GM18498 (cell line): ENCODE data around the gene ZBTB21.

Source experiments
- ATAC-seq: cut with Tn5 transposase; IDR thresholded peaks from one replicate; pipeline ENCODE4 v1.9.1; 2021; ENCODE audit warnings: mild to moderate bottlenecking, moderate library complexity; ENCODE audit not compliant: unreplicated experiment

Gene ZBTB21

DNA sequence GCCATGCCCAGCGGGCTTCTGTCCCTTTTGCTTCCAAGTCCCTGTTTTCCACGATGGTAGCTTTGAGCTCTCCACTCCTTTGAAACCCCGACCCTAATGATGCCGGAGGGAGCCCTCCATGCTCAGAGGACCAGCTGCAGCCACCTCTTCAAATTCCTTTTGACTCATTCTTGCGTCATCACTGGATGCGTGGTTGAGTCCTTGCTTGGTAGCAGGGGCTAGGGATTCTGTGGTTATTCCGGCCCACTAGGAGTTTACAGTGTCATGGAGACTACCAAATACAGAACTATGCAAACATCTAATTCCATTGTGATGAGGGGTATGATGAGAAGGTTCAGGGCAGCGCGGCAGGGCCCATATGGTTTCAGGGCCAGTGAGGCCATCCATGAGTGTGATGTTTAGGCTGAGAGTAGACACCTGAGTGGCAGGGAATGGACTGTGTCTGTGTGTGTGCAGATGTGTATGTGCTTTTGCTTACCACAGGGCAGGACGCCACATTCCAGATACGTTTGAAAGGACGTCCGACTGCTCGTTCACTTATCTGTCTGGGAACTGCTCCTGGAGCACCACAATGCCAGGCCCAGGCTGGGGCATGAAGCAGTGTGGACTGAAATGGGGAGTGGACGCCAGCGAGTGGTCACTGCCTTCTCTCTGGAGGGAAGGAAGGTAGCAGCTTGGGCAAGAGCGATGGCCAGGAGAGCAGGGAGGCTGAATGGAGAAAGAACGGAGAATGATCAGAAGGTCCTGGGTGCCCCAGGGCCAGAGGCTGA lies 30.4 kb upstream of the ZBTB21 start:
- ATAC-seq: no peak

DNA sequence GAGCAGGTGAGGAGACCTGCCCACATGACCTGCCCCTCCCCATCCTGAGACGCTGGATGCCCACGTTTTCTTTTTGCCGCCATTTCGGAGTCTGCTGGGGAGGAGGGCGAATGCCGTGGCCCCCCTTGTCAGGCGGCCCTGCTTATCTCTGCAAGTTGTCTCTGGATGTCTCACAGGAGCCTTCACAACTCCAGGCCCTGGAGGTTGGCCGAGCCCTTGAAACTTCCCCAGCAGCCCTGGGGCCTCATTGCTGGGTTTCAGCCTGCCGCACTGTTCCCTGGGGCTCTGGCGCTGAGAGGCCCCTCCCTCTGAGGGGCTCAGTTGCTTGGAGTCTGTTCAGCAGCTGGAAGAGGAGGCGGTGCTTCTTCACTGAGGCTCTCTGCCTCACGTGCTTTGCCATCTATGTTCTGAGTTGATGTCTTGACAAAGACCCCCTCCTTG lies 29.8 kb upstream of the ZBTB21 start:
- no peak for ATAC-seq

DNA sequence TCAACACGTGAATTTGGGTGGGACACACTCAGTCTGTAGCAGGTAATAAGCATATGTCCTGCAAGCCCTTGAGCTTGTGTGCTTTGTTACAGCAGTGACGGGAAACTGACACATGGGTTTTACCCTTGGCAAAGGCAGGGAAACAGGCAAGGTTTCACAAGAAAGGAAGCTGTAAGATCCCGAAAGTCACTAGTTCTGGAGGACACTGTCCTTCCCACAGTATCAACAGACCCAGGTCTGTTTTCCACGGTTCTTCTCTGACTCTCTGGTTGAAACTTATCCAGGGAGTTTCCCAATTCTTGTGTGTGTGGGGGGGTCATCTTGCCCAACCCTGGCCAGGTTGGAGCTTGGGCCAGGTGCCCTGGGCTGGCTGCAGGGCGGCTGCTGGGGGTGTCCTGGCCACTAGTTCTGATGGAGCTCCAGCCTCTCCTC lies 29.3 kb upstream of the ZBTB21 start:
- no peak for ATAC-seq

DNA sequence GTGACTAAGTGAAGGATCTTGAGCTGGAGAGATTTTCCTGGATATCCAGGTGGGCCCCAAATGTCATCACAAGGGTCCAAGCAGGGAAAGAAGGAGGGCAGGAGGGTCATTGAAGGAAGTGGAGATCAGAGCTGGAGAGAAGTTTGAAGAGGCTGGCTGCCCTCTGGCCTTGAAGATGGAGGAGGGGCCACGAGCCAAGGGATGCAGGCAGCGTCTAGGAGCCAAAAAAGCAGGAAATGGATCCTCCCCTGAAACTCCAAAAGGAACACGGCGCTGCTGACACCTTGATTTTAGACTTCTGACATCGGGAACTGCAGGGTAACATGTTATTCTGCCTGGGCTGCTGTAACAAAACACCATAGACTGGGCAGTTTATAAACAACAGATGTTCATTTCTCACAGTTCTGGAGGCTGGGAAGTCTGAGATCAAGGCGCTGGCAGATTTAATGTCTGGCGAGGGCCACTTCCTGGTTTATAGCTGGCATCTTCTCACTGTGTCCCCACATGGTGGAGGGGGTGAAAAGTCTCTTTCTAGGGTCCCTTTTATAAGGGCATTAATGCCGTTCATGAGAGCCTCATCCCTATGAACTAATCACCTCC lies 28.8 kb upstream of the ZBTB21 start:
- ATAC-seq: no peak

DNA sequence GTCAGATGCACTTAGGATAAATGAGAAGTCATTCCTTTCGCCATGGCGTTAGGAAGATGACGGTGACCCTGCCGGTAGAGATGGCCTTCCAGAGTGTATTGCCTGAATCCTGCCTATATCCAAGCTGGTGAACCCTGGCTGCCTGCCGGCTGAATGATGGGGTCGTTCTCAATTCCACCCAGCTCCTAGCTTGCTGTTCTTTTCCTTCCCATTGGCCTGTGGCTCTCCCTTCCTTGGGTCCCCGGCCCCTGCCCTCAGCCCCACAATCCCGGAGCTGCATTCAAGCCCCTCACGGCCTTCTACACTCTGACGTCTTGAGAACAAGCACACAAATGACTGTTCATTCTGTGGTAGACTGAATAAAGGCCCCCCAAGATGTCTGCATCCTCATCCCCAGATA lies 28.2 kb upstream of the ZBTB21 start:
- no peak for ATAC-seq

DNA sequence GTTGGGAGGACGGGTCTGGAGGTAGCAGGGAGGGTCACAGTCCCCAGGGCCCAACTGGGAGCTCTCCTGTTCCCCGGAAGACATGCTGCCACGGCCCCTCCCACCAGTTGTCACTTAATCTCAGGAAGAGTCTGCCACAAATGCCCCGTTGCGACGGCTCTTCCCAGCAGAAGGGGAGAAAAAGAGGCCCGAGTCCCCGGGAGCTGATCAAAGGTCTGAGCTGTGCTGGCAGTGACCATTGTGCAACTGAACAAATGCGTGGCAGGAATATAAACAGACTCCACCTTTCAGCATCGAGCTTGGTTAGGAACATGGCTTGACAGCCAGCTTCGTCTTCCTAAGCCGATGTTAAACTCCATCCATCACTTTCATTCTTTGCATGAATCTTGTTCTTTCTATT lies 27.8 kb upstream of the ZBTB21 start:
- ATAC-seq: no peak

GRCh38 chr21:42037516-42037915 lies 27.4 kb upstream of the ZBTB21 start:
- ATAC-seq: no peak

- no peak for ATAC-seq
Observed at GRCh38 chr21:42036313-42036712, 26.2 kb upstream of the ZBTB21 start.

- no peak for ATAC-seq
Observed at GRCh38 chr21:42032968-42033367, 22.8 kb upstream of the ZBTB21 start.

- ATAC-seq: no peak
Observed at GRCh38 chr21:42032266-42032665, 22.1 kb upstream of the ZBTB21 start.

GRCh38 chr21:42031816-42032215 lies 21.7 kb upstream of the ZBTB21 start:
- no peak for ATAC-seq

DNA sequence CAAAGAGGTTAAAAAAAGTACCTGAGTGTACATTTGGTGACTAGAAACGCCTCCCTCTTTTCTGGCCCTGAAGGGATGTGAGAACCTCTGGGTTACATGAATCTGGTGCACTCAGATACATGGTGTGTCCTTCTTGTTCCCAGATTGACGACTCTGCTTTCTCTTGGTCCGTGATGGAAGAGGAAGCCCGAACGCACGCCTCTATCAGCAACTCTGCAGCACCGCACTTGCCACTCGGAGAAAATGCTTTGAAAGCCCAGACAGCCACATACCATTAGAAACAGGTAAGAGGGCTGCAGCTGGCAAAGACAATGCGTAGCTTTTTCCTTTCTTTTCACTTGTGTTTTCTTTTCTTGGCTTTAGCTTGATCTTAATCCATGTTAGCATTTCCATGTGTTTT lies 21.1 kb upstream of the ZBTB21 start:
- no peak for ATAC-seq

- no peak for ATAC-seq
Observed at GRCh38 chr21:42030311-42030710, 20.2 kb upstream of the ZBTB21 start.

DNA sequence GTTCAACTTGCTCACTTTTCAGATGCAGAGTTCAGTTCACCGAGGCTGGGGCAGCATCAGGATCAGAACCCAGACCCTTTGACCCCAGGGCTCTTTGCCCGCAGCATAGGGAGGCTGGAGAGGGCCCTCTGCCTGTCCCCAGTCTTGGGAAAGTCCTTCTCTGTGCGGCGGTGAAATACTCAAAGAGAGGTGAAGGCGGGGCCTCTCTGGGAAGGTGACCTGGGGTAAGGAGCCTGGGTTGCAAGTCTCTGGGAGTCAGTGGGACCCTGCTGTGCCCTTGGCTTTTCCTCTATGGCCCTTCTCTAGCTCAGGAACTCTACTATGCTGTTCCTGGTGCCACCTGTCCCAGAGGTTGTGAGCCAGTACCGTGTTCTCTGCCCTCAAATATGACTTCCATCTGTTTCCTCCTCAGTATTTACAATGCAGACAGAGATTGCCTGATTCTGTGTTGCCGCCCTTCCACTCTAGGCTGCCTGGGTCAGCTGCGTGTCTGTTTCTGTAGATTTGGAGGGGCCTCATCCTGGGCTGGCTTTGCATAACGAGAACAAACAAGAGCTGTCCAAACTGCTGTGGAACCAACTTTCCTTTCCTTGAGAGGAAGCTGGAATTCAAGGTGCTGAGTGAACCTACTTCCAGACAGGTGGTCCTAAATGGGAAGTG lies 18.7 kb upstream of the ZBTB21 start:
- ATAC-seq: no peak

DNA sequence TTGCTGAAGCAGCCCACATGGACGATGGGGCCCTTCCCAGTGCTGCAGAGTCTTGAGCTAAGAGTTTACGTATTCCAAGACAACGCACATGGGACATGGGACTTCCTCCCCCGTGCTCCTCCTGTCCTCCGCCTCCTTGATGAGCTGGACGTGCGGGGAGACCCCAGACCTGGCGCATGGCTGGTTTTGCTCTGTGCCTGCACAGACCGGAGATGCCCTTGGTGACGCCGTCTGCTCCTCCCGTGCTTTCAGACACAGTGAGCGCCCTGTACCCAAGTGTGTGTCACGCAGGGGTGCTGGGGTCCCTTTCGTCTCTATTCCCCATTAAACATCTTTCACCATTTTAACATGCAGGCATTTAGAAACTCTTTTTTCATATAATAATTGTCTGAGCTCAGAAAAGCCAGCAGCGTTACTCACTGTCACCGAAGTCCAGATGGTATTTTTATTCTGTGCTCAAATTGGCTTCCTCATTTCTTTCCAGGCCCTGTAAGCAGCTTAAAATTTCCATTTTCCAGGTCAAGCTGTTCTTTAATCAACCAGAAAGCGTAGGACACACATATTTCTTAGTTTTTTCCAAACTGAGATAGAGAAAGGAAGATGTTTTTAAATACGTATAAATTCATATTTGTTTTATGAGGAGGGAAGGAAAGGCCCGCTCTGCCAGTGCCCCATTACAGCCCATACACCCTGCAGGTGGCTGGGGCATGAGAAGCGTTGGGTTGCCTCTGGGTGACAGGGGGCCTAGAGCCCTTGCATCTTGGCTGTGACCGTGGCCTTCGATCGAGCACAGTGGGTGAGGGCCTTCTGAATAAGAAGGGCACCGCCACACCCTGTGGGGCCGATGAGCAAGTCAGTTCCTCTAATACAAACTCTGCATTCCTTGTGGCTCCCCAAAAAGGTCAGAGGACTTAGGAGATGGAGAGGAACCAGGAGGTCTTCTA lies 17.9 kb upstream of the ZBTB21 start:
- ATAC-seq: no peak

DNA sequence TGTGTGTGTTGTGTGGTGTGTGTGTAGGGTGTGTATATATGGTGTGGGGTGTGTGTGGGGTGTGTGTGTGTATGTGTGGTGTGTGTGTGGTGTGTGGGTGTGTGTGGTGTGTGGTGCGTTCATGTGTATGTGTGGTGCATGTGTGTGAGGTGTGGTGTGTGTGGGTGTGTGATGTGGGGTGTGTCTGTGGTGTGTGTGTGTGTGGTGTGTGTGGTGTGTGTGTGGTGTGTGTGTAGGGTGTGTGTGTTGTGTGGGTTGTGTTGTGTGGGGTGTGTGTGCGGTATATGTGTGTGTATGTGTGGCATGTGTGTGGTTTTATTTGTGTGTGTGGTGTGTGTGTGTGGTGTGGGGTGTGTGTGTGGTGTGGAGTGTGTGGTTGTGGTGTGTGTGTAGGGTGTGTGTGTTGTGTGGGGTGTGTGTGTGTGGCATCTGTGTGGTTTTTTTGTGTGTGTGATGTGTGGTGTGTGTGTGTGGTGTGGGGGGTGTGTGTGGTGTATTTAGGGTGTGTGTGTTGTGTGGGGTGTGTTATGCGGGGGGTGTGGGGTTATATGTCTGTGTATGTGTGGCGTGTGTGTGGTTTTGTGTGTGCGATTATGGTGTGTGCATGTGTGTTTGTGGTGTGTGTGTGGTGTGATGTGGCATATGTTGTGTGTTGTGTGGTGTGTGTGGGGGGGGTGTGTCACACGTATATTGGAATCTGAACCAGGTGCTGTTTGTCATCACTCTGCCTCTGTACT lies 17.1 kb upstream of the ZBTB21 start:
- ATAC-seq: no peak

- no peak for ATAC-seq
Observed at GRCh38 chr21:42026082-42026435, 15.9 kb upstream of the ZBTB21 start.

DNA sequence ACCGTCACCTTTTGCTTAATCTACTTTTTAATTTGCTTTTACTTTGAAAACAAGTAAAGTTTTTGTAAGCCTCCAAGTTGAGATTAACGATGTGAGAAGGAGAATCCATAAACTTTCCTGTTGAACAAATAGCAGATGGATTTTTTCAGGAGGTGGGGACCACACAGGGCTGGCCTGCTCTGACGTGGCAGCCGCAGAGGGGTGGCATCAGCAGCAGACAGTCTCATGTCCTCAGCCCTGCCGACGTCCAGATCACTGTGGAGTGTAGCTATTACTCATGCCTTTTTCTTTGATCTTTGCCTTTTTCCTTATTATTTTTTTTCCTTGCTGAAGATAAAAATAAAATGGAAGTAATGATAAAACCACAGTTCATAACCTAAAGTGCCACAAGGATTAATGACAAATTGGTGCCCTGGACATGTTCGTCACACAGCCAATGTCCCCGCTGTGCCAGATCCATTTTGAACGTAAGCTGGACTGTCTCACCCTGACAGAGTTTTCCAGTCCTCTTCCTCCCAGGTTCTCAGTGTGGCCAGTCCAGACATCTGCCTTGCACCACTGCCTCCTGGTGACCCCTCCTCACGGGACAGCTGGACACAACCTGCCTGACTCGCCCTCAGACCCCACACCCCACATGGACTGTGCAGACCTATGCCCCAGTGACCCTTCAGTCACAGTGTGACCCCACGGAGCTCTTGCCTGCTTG lies 15.4 kb upstream of the ZBTB21 start:
- ATAC-seq: no peak

- ATAC-seq: no peak
Observed at GRCh38 chr21:42022906-42023305, 12.7 kb upstream of the ZBTB21 start.

GRCh38 chr21:42022091-42022430 lies 11.9 kb upstream of the ZBTB21 start:
- ATAC-seq: no peak
